Testis (tissue), 2 donors: ENCODE measurements around the gene LCLAT1.

Source experiments
- CTCF ChIP-seq, 3 experiments: fragments of 450-650 bp in 2 of 3; fragments of 200-600 bp in 1 of 3; sonication (generic) in 1 of 3; IDR thresholded peaks; one replicate each; pipeline ENCODE4 v1.5.1; 2016 to 2019; ENCODE audit warnings: antibody characterized with exemption in 3 of 3, mild to moderate bottlenecking in 2 of 3, moderate library complexity in 1 of 3
- POLR2A ChIP-seq: fragments of 450-650 bp; IDR thresholded peaks from one replicate; pipeline ENCODE4 v1.6.1; 2017; ENCODE audit warnings: antibody characterized with exemption, mild to moderate bottlenecking, moderate library complexity

- TF ChIP-seq POLR2A (no peak), CTCF (IDR thresholded peaks at IDR 0.05) (no peak)
Observed at GRCh38 chr2:30684516-30684915, 237.5 kb downstream of the LCLAT1 start.
